RPMI8226 (cell line): ENCODE measurements around the gene POLR2F.
"Not testable (repeated sequence)": the region's sequence is repeated elsewhere in the genome, so short reads cannot be mapped to it uniquely, and the experiment has no call there.

Source experiments
- DNase-seq: peaks from one replicate; pipeline ENCODE4 v3.0.0-alpha.2; 2015

POLR2F gene

DNA sequence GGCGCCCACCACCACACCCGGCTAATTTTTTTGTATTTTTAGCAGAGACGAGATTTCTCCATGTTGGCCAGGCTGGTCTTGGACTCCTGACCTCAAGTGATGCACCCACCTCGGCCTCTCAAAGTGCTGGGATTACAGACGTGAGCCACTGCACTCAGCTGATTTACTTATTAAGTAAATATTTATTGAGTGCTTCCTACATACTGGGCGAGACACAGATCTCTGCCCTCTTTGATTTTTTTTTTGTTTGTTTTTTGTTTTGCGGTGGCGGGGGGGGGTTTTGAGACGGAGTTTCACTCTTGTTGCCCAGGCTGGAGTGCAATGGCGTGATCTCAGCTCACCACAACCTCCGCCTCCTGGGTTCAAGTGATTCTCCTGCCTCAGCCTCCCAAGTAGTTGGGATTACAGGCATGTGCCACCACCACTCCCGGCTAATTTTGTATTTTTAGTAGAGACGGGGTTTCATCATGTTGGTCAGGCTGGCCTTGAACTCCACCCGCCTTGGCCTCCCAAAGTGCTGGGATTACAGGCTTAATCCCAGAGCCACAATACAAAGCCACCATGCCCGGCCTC lies 2.4 kb downstream of the POLR2F start:
- DNase-seq = not testable (repeated sequence)

DNA sequence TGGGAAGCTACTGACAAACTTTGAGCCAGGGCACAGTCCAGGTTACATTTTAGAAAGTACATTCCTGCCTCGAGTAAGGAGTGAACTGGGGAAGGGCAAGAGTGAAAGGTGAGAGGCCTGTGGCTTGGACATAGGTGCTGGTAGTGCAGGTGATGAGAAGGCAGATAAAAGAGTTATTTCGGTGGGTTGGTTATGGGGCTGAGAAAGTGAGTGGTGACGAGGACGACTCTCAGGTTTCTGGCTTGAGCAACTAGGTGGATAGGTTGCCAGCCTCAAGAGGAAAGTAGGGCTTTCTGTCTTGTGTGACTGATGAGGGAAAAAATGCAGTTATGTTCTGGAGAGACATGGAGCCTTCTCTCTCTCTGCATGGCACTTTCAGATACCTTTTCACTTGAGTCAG lies 3.7 kb downstream of the POLR2F start:
- DNase-seq = no peak

DNA sequence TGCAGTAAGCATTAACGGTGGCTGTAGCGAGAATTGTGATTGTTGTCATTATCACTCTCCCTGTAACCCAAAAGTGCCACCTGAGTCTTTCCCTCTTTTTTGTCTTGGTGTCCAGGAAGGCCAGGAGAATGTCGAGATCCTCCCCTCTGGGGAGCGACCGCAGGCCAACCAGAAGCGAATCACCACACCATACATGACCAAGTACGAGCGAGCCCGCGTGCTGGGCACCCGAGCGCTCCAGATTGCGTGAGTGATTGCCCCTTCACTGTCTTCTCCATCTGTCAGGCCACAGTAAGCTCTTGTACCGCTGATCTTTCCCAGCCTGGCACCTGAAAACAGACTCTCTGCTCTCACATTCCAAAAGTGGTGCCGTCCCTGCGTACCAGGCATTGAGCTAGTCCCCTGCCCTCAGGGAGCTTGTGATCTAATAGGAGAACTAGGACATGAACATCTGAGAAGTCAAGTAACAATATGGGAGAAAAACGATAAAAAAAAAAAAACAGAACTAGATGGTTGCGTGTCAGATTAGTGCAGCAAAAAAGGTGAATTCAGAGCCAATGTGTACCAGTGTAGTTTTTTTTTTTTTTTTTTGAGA lies 5.8 kb downstream of the POLR2F start:
- DNase-seq = no peak

DNA sequence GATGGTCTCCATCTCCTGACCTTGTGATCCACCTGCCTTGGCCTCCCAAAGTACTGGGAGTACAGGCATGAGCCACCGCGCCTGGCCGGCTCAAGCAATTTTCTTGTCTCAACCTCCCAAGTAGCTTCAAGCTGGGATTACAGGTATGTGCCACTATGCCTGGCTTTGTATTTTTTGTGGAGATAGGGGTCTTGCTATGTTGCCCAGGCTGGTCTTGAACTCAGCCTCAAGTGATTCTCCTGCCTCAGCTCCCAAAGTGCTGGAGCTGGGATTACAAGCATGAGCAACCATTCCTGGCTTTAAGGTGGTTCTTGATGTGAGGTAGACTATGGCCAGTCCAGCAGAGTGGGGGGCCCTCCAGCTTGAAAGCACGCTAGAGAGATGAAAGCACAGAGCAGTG lies 7.6 kb downstream of the POLR2F start:
- no peak for DNase-seq

DNA sequence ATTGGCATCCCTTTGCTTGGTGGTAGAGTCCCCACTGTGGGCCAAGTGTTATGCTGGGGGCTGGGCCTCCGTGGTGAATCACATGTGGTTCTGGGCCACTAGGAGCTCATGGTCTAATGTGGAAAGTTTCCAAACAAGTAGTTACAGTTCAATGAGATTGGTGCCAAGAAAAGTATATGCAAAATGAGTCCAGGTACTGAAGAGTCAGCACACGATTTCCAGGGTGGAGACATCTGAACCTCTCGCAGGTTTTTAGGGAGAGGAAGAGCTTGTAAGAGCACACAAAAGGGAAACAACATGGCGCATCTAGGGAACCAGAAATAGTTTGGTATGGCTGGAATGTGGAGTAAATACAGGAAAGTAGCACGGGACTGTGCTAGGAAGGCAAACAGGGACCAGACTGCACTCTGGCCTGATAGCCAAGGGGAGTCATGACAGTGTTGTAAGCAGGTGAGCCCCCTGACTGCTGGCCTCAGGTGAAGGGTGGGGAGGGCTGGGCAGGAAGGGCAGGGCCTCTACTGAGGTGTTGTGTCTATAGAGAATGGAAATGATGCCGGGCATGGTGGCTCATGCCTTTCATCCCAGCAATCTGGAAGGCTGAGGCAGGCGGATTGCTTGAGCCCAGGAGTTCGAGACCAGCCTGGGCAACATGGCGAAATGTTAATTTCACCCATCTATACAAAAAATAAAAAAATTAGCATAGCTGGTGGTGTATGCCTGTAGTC lies 12.6 kb downstream of the POLR2F start:
- no peak for DNase-seq

DNA sequence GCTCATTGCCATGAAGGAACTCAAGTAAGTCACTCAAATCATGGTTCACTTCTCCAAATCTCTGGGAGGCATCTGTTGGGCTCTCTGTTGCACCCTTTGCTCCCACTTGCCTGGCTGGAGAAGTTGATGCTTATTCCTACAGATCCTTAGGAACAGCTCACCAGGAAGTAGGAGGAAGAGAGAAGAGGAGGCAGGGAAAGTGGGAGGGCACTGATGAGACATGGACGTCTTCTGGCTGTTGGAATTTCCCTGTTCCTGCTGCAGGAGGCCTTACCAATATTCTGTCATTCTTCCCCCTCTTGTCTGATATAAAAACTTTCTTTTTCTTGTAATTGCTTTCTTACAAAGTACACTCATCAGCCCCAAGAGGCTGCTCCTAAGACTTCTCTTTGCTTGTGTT lies 13.6 kb downstream of the POLR2F start:
- DNase-seq = no peak

DNA sequence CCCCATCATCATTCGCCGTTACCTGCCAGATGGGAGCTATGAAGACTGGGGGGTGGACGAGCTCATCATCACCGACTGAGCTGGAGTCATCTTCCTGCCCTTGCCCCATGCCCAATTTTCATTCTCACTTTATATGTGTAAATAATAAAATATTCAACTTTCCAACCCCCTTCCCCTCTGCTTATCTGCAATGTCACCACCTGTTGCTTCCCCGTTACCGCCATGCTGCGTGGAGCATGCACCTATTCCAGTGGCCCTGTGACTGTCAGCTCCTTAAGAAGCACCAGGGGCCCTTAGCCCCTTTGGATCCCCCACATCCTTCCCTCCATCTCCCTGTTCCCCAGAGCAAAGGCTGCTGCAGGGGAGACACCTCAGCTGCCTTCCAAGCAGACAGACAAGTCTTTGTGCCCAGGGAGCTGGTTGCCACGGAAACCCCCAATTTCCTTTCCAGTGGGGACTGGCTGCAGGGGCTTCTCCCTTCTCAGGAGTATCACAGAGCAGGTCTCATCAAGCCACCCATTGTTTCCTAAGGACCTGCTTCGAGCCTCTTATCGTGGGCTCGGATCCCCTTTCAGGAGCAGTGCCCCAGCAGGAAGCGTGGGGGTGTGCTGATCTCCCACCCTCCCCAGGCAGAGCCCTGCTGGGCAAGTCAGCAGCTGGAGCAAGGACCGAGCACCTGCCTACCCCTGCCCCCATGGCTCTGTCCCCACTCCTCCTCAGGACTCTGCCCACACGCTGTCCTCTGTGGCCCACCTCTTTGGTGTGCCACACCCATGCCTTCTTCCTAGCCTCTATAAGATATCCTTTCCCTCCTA lies 14.3 kb downstream of the POLR2F start:
- no peak for DNase-seq

DNA sequence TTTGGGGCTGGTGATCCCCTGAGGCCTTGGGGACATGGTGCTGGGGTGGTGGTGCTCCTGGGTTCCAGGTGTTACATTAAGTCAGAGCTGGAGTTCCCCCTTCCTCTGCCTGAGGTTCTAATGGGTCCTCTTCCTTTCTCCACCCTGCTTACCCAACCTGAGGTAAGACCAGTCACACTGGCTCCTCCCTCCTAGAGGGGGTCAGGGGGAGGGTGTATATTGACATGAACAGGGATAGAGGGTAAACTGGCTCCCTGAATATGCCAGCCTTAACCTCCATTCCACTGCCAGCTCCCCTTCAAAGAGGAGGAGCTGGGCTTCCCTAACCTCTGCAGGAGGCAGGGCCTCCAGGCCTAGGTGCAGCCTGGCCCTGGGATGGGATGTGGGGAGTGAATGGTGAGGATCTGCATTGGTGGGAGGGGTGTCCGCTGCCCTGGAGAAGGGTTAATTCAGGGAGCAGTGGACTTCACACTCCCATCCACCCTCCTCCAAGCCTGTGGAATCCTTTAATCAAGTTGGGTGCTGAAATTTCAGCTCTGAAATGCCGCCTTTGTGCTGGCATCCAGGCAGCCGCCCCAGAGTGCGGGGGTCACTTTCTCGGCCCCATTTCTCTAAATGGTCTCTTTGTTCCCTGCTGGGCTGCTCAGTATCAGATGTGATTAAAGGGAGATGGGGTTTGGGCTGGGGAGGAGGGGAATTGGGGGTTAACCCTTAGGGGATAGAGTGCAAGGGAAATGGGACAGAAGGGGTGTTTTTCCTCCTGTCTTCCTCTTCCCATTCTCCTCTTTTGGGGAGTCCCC lies 15.2 kb downstream of the POLR2F start:
- no peak for DNase-seq

DNA sequence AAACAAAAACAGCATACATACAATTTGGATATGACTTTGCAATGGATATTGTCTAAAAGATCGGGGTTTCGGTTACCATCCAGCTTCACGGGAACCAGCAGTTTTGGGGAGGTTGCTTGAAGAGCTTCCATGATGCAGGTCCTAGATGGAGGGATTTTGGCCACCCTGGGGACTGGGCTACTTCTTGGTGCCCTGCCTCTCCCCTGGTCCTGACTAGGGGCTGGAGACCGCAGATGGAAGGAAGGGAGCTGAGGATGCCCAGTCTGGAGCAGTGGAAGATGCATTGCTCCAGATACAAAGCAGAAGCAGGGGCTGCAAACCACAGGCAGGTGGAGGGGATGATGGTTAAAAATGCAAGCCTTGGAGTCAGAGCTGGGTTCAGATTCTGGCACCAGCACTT lies 17.4 kb downstream of the POLR2F start:
- no peak for DNase-seq

DNA sequence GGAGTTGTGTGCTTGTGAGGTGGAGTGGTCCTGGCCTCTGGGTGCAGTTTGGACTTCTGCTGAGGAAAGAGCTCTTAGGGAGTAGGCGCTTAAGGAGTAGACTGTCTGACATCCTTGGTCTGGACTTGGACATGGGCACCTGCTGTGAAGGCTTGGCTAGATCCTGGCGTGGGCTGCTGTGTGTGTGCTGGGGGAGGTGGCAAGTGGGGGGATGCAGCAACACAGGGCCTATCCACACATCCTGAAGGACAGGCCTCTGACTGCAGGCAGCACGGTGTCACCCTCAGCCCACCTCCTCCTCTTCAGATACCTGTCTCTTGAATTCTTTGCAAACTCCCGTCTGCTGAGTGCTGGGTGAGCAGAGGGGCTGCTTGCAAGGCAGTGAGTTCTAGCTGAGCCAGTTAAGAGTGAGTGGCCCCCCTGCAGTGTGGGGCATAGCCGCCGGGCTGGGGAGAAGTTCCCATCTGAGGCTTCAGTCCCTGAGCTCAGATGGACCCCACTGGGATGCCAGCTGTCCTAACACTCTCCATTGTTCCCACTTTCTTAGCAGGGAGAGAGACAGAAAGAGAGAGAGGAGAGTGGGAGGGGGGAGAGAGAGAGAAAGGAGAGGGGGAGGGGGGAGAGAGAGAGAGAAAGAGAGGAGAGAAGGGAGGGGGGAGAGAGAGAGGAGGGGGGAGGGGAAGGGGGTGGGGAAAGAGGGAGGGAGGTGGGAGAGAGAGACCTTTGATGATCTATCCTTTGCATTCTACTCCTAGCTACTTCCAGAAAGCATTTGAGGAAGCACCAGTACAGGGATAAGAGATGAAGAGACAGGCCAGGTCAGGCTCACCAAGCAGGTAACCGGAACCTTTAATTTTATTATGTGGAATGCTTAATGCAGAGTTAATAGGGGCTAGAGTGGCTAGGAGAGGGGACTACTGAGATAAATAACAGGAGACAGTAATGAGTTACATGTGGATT lies 18.3 kb downstream of the POLR2F start:
- DNase-seq = no peak

DNA sequence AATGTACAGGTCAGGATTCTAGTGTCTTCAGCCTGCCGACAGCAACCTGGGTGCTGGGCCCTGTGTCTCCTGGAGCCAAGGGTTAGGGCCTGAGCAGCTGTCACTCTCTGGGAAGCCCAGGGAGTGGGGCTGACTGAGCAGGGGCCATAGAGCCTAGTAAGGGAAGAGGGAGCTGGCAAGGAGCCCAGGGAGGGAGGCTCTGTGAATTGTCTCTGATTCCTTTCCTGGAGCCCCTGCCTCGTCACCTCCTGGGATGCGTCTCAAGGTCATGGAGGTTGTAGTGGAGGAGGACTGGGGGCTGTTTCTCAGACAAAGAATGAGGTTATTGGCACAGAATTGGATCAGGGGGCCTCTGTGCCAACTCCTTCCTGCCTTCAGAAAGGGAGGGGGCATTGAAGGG lies 19.0 kb downstream of the POLR2F start:
- DNase-seq = no peak

DNA sequence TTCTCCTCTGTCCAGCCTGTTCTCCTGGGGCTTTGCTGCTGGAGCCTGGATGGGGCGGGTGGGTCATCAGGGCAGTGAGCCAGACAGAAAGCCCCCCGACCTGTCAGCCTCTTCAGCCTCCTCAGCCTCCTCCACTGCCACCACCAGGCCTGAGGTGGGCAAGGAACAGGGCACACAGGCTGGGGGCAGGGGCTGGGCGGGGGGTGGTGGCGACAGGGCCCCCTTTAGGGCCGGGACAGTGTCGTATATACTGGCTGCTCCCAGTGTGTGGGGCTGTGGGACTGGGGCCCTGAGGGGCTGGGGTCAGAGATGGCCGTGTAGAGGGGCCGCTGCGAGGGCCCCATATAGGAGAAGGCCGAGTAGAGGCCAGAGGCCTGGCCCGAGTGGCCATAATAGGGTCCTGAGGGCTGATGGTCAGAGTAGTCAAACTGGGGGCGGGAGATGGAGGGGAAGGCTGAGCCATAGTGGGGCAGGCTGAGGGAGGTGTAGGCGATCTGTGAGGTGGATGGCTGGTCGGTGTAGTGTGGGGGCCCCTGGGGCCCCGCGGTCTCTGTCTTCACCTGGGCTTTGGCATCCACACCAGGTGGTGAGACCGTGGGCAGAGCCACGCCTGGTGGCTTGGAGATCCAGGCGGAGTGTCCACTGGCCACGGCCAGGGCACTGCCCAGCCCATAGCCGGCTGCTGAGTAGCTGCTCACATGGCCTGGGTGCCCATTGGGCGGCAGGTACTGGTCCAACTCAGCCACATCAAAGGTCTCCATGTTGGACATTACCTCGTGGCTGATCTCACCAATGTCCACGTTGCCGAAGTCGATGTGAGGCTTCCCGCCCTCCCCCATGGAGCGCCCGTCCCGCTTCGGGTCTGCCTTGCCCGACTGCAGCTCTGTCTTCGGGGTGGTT lies 20.0 kb downstream of the POLR2F start:
- DNase-seq = no peak

DNA sequence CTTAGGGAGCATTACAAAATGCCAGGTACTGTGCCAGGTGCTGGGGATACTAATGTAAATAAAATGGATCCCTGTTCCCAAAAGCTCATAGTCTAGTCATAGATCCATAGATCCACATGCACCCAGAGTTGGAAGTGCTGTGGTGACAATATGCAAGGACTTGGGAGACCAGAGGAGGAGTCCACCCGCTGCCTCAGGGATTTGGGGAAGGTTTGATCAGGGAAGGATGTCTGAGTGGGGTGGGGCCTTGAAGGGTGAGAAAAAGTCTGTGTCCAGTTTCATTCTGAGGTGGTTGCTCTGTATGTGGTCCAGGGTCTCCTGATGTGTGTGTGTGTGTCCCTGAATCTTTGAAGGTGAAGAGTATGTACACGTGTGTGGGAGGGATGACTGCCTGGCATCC lies 21.7 kb downstream of the POLR2F start:
- no peak for DNase-seq

DNA sequence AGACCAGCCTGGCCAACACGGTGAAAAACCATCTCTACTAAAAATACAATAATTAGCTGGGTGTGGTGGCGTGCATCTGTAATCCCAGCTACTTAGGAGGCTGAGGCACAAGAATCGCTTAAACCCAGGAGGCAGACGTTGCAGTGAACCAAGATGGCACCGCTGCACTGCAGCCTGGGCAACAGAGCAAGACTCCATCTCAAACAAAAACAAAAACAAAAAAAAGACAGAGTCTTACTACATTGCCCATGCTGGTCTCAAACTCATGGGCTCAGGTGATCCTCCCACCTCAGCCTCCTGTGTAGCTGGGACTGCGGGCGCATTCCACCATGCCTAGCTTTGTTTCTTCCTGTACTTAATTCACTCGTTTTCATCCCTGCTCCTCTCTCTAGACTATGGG lies 22.5 kb downstream of the POLR2F start:
- not testable (repeated sequence) for DNase-seq

DNA sequence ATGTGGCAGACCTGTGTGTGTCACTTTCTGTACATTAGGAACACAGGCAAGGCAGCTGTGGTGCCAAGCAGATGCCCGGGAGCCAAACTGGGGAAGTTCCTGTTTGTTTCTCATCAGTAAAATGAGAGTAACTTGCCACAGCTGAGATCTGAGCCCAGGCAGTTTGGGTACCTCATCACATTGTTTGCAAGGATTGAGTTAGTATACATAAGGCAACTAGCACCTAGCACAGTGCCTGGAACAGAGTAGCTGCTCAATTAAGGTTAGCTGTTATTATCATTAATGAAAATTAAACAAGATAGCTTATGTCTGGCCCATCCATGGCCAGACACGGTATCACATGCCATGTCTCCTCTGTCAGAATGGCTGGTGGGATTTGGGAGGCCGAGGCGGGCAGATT lies 23.0 kb downstream of the POLR2F start:
- no peak for DNase-seq

DNA sequence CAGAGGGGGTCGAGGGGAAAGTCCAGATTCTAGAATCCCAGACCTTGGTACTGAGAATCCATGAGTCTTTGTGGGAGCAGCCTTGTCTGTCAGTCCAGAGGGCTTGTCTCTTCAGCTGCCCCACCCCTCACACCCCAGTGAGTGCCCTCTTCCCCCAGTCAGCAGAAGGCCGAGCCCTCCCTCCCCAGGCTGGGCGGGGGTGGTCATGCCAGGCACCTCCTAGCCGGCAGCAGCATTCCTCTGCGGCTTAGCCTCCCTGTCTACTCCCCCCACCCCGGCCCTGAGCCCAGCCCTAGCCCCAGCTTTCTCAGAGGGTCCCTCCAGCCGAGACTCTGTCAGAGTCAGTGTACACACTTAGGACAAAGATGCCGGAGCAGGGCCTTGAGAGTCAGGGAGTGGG lies 26.3 kb downstream of the POLR2F start:
- DNase-seq = no peak

DNA sequence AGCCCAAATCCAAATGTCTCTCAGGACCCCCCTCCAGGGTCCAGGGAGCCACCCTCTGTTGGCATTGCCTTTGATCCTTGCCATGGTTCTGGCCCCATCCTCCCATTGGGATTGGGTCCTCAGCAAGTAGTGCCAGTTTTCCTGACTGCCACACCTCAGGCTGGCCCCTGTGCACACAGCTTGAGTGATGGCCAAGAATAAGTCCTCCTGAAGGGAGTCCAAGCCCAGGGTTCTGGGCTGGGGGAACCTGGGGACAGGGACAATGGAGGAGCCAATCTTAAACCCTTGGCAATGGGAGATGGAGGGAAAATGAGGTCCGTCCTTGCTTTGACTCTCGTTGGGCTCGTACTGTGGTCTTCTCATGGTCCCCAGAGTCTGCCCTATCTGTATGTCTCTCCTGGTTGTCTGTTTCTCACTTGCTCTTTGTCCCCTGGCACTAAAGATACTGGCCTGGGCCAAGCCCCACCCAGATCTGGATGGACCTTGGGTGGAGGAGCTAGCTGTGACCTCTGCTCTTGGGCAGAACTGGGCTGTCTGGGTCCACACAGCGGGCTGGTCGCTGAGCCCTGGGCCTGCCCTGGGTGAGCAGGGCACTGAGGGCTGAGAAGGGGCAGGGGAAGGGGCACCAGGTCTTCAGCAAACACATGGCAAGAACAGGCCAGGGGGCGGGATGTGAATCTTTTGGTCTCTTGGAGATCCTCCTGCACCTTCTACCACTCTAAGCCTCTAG lies 27.9 kb downstream of the POLR2F start:
- DNase-seq = no peak

DNA sequence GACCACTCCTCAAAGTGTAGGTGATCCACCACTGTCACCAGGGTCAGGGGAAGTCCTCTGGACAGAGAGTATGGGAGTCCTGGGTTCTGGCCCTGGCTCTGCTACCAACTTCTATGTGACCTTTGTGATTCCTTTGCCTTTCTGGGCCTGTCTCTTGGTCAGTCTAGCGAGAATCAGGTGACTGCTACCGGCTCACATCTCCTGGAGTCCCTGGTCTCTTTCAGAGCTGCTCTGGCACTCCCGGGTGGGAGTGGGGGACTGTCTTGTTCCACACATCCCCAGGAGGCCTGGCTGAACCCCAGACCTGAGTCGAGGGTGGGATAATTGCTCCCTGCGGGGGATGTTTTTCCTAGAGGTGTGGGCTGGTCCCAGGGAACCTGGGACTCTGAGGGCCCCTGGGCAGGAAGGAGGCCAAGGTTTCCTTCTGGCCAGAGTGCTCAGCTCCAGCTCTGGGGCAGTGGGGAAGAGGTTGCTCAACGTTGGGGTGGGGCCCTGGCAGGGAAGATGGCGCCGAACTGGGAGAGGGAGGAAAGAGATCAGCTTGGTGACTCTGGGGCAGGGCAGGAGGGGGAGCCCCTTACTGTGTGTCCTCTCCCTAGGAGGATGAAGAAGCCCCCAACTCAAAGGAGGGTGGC lies 28.8 kb downstream of the POLR2F start:
- no peak for DNase-seq
